ENCODE results near the gene TMTC2.
"Not testable (repeated sequence)": the region's sequence is repeated elsewhere in the genome, so short reads cannot be mapped to it uniquely, and the experiment has no call there.

TMTC2 gene

GRCh38 chr12:82730953-82731459 lies 44.3 kb downstream of the TMTC2 start:
- DNase-seq: no peak

GRCh38 chr12:82740129-82741000 lies 53.7 kb downstream of the TMTC2 start:
- no peak for DNase-seq

- DNase-seq: no peak
Measured at GRCh38 chr12:82745063-82745674, 58.5 kb downstream of the TMTC2 start.

- DNase-seq: no peak
Measured at GRCh38 chr12:82745807-82746206, 59.1 kb downstream of the TMTC2 start.

GRCh38 chr12:82746668-82747067 lies 60.0 kb downstream of the TMTC2 start:
- DNase-seq: no peak

- DNase-seq: no peak
Measured at GRCh38 chr12:82749015-82749414, 62.3 kb downstream of the TMTC2 start.

GRCh38 chr12:82754856-82755255 lies 68.2 kb downstream of the TMTC2 start:
- DNase-seq: no peak

- no peak for DNase-seq
Measured at GRCh38 chr12:82756303-82756702, 69.6 kb downstream of the TMTC2 start.

- no peak for DNase-seq
Measured at GRCh38 chr12:82757059-82757458, 70.4 kb downstream of the TMTC2 start.

- no peak for DNase-seq
Measured at GRCh38 chr12:82757656-82758055, 71.0 kb downstream of the TMTC2 start.

- DNase-seq: no peak
Measured at GRCh38 chr12:82758749-82759330, 72.1 kb downstream of the TMTC2 start.

GRCh38 chr12:82760423-82760822 lies 73.7 kb downstream of the TMTC2 start:
- DNase-seq: no peak

- not testable (repeated sequence) for DNase-seq
Measured at GRCh38 chr12:82765206-82765605, 78.5 kb downstream of the TMTC2 start.

GRCh38 chr12:82765971-82766705 lies 79.4 kb downstream of the TMTC2 start:
- no peak for DNase-seq

GRCh38 chr12:82774666-82775065 lies 88.0 kb downstream of the TMTC2 start:
- no peak for DNase-seq

- no peak for DNase-seq
Measured at GRCh38 chr12:82780517-82780916, 93.8 kb downstream of the TMTC2 start.

- no peak for DNase-seq
Measured at GRCh38 chr12:82781309-82781997, 94.7 kb downstream of the TMTC2 start.

- no peak for DNase-seq
Measured at GRCh38 chr12:82783435-82783834, 96.7 kb downstream of the TMTC2 start.

GRCh38 chr12:82787016-82787415 lies 100.3 kb downstream of the TMTC2 start:
- DNase-seq: no peak

- DNase-seq: no peak
Measured at GRCh38 chr12:82788594-82788993, 101.9 kb downstream of the TMTC2 start.

GRCh38 chr12:82789674-82790073 lies 103.0 kb downstream of the TMTC2 start:
- no peak for DNase-seq

GRCh38 chr12:82793751-82794281 lies 107.1 kb downstream of the TMTC2 start:
- DNase-seq: no peak
